PFSK-1 (cell line): ENCODE data around the gene YTHDF1.

Experiments used
- TAF1 ChIP-seq: IDR thresholded peaks from 2 replicates; pipeline ENCODE4 v1.6.1; 2012; ENCODE audit warnings: low read length, control low read depth, borderline replicate concordance; ENCODE audit not compliant: insufficient read depth
- TF ChIP-seq, protein P1 (sequence below), 2 experiments: IDR thresholded peaks; 2 replicates each; pipeline versions ENCODE4 v1.6.1 to v1.8.0; 2011 to 2012; ENCODE audit warnings: low read depth in 2 of 2, low read length in 2 of 2, control low read depth in 1 of 2, inconsistent platforms in 1 of 2, mild to moderate bottlenecking in 1 of 2, moderate library complexity in 1 of 2; ENCODE audit not compliant: insufficient read depth in 1 of 2

DNA sequence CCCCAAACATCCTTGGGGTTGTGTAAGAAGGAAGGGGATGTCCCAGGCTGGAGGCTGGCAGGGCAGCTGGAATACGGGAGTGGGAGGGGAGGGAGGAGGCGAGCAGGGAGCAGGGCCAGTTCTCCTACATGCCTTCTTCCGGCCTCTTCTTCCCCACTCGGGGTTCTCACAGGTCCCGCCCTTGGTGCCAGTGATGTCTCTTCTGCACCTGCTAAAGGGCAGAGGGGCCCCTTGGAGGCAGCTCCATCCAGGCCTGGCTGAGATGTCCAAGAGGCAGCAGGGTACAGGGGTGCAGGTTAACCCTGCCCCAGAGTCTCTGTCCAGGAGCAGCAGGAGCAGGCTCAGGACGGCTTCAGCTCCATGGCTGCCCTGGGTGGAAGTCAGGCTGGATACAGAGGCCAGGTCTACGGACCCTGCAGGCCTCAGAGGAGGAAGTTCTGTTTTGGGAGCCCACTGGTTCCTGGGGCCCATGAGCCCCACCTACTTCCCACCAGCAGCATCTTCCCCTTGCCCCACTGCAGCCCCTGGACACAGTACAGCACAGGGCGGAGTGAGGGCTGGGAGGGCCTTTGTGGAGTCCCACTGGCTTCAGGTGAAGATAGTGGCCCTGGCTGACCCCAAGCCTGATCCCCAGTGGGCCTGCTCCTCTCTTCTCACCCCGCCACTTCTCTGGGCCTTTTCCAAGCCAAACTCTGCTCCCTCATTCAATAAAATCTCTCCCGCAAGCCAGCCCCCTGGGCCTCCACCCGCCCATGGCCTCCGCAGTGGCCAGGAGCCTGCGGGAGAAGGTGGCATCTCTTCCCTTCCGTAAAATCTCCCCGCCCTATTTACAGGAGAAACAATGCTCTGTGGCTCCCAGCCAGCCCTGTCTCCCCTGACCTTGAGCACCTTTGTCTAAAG, 60.4 kb downstream of the YTHDF1 start:
- no peak for TF ChIP-seq TAF1
- TF ChIP-seq, protein P1, sequence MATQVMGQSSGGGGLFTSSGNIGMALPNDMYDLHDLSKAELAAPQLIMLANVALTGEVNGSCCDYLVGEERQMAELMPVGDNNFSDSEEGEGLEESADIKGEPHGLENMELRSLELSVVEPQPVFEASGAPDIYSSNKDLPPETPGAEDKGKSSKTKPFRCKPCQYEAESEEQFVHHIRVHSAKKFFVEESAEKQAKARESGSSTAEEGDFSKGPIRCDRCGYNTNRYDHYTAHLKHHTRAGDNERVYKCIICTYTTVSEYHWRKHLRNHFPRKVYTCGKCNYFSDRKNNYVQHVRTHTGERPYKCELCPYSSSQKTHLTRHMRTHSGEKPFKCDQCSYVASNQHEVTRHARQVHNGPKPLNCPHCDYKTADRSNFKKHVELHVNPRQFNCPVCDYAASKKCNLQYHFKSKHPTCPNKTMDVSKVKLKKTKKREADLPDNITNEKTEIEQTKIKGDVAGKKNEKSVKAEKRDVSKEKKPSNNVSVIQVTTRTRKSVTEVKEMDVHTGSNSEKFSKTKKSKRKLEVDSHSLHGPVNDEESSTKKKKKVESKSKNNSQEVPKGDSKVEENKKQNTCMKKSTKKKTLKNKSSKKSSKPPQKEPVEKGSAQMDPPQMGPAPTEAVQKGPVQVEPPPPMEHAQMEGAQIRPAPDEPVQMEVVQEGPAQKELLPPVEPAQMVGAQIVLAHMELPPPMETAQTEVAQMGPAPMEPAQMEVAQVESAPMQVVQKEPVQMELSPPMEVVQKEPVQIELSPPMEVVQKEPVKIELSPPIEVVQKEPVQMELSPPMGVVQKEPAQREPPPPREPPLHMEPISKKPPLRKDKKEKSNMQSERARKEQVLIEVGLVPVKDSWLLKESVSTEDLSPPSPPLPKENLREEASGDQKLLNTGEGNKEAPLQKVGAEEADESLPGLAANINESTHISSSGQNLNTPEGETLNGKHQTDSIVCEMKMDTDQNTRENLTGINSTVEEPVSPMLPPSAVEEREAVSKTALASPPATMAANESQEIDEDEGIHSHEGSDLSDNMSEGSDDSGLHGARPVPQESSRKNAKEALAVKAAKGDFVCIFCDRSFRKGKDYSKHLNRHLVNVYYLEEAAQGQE (IDR thresholded peaks at IDR 0.05; ENCODE audit: insufficient read depth in 1 of 2, low read depth in 2 of 2, low read length in 2 of 2): no peak
